SKM-1 (cell line): ENCODE measurements around the gene GPATCH8.

Experiments
- DNase-seq: peaks from one replicate; lab custom pipeline; 2025; ENCODE audit not compliant: unreplicated experiment; lab: John Stamatoyannopoulos, UW

GPATCH8 gene

GRCh38 chr17:44464037-44464436 is 39.2 kb downstream of the GPATCH8 start:
- no peak for DNase-seq

- DNase-seq, result no peak
Measured at GRCh38 chr17:44451832-44452231, 51.4 kb downstream of the GPATCH8 start.

DNA sequence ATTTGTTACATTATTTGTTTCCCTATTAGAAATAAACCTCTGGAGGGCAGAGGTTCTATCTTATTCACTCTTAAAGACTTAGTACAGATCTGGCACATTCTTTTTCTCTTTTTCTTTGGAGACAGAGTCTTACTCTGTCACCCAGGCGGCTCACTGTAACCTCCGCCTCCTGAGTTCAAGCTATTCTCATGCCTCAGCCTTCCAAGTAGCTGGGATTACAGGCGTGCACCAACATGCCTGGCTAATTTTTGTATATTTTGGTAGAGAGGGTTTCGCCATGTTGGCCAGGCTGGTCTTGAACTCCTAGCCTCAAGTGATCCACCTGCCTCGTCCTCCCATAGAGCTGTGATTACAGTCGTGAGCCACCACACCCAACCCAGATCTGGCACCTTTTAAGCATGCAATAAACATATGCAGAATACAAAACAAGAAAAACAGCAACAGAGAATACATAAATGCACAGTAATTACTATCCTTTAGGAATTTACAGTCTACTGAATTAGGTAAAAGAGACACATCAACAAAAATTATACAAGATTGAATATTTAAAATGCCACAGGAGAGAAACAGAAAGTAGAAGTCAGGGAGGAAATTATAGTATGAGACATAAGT is 52.1 kb downstream of the GPATCH8 start:
- no peak for DNase-seq

- peak; percentile 28 for DNase-seq
Measured at GRCh38 chr17:44448412-44448811, 54.8 kb downstream of the GPATCH8 start.

DNA sequence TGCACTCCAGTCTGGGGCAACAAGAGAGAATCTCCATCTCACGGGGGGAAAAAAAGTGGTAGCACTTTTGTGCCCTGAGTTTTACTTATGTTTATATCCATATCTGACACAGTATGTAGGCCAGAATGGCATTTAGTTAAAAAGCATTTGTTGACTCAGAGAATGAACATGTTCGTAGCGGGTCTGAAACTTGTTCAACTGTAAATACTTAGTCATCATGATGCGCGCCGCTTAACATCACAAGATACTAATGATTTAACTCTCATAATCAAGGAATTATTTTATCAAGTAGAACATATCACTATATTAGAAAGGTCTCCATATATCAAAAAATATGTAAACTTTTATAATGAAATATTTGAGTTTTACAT is 58.5 kb downstream of the GPATCH8 start:
- DNase-seq, result no peak

DNA sequence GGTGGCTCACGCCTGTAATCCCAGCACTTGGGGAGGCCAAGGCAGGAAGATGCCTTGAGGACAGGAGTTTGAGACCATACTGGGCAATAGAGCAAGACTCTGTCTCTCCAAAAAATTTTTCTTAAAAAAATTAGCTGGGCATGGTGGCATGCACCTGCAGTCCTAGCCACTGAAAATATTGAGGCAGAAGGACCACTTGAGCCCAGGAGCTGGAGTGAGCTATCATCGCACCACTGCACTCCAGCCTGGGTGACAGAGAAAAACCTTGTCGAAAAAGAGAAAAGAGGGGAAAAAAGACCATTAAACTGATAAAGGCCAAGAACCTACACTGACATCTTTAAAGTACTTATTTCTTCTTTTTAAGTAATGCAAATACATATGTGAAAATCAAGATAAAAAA is 60.4 kb downstream of the GPATCH8 start:
- no peak for DNase-seq

GRCh38 chr17:44439168-44439567 is 64.0 kb downstream of the GPATCH8 start:
- no peak for DNase-seq

- DNase-seq, result no peak
Measured at GRCh38 chr17:44438636-44439035, 64.6 kb downstream of the GPATCH8 start.

DNA sequence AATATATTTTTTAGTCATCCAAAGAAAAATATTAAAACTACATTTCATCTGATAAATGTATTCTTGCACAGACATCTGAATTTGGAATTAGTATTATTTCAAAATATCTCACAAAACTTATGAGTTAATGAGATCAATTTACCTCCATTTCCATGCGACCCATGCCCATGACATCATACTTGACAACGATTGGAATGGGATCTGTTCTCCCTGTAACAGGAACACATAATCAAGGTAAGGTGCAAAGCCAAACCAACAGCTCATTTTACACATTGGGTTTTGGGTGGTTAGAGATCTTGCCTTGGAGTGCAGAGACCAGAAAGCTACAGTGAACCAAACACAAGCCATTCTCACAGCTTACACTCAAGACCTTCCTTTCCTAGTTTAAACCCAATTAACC is 66.9 kb downstream of the GPATCH8 start:
- DNase-seq, result no peak

DNA sequence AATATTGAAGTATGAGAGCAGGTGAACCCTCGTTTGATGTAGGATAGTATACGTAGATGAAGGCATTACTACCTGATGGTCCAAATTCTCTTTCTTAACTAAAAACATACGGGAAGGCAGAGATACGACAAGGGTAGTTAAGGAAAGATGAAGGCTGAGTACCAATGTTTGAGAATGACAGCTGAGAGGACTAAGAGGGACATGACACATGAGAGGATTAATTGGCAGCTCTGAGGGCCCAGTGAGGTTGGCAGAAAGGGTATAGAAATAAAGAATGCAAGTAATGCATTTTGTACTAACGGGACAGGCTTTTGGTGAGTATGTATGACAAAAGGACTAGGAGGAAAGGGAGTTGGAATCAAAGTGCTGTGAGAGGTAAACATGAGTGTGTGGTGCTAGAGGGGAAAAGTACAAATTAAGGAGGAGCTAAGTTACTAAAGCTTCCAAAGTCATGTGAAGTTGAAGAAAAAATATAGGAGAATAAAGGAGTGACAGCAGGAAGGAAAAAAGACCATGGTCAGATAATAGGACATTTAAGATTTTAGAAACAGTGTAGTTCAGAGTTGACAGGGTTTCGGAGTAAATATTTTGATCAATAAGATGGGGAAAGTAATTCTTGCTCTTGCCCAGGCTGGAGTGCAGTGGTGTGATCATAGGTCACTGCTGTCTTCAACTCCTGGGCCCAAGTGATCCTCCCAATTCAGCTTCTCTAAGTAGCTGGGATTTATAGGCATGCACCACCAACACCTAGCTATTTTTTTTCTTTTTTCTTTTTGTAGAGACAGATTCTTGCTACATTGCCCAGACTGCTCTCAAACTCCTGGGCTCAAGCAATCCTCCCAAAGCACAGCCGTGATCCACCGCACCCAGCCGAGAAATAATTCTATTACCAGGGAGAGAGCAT is 70.7 kb downstream of the GPATCH8 start:
- DNase-seq, result no peak

GRCh38 chr17:44424828-44425461 is 78.3 kb downstream of the GPATCH8 start:
- DNase-seq, result no peak

DNA sequence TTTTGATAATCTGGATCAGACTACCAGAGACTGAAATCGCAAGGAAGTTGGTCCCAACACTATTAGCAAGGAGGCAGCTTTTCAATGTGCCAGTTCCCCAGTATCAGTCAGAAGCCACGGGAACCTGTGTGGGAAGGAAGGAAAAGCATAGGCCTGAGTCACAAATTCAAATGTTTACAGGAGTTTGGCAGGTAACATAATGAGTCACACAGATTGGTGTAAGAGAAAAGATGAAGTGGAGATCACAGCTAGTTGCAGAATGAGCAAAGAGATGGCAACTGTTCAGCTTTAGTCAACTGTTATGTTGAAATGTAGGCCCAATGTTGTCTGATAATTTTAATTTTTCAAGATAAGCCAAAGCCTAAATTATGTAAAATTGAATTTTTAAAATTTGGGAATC is 85.7 kb downstream of the GPATCH8 start:
- DNase-seq, result no peak

- no peak for DNase-seq
Measured at GRCh38 chr17:44416558-44417289, 86.5 kb downstream of the GPATCH8 start.

DNA sequence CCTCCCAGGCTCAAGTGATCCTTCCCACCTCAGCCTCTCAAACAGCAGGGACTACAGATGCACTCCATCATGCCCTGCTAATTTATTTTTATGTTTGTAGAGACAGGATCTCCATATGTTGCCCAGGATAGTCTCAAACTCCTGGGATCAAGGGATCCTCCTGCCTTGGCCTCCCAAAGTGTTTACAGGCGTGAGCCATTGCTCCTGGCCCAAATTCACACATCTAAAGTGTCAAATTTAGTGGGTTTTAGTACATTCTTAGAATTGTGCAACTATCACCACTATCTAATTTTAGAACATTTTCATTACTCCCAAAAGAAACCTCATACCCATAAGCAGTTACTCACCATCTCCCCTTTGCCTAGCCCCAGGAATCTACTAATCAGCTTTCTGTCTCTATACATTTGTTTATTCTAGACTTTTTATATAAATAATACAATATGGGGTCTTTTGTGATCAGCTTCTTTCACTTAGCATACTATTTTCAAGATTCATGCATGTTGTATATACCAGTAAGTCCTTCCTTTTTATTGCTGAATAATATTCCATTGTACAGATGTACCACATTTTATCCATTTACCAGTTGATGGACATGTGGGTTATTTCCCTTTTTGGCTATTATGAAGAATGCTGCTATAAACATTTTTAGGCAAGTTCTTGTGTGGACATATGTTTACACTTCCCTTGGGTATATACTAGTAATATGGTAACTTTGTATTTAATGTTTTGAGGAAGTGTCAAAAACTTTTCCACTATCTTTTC is 88.6 kb downstream of the GPATCH8 start:
- no peak for DNase-seq

GRCh38 chr17:44409309-44410028 is 93.7 kb downstream of the GPATCH8 start:
- DNase-seq, result no peak

DNA sequence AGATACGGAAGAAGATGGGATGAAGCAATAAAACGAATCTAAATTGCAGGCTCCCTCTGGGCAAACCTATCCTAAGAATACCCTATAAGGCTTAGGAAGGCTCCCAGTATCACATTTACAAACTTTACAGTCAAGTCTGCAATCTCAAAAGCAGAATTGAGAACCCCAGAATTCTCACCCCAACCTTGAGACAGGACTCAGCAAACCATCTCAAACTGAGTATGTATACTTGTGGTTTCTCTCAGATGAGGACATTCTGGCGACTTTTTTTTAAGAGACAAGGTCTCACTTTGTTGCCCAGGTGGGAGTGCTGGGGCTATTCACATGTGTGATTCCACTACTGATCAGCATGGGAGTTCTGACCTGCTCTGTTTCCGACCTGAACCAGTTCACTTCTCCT is 94.4 kb downstream of the GPATCH8 start:
- DNase-seq, result no peak

- no peak for DNase-seq
Measured at GRCh38 chr17:44402564-44403172, 100.5 kb downstream of the GPATCH8 start.

DNA sequence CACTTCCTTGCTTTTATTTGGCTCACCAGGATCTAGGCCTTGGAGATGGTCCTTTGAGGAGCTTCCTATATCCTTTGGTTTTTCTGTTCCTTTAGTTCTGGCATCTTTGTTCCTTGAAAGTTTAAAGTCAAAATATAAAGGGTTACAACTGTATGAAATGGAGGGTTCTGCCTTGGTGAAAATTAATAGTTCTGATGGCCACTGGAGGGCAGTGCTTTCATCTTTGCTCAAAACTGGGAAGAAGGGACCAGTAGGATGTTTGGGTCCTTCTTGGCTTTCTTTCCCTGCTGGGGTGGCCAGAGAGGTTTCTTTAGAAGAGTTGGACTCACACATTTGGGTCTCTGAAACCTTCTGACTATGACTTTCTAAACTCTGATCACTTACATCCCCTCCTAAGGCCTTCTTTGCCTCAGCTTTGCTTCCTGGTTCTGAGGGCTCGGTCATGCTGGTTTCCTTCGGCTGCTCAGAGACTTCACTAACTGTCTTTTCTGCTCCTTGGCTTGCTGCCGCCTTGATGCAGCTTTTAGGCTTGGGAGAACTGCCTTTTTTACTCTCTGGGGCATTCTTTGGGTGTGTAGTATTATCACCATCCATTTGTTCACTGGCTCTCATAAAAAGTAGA is 102.9 kb downstream of the GPATCH8 start:
- DNase-seq, result no peak
